Daoy (cell line): Measurements from ENCODE around the gene HPSE2. TPM values are rescaled to one million over a fixed set of nuclear protein-coding genes. Genes with fewer than 3 reads are reported as not detected.
A peak's percentile ranks its signal among the peaks of the same experiment; 100 is the strongest.

Experiments
- DNase-seq: peaks from one replicate; pipeline ENCODE4 v3.0.0-alpha.2; 2015; ENCODE audit warnings: low read depth
- total RNA-seq: library from RNA; depleted of rRNA; stranded (reverse); fragments of >200 nt; shearing (Covaris generic); gene quantifications from 2 replicates; pipeline ENCODE4 v1.2.3, GENCODE V29; 2014; rRNA removed

Gene HPSE2
- total RNA-seq, 1 experiment from 2014 or later, result 0.06 TPM

- no peak for DNase-seq
Measured at GRCh38 chr10:98415731-98416119, 819.9 kb downstream of the HPSE2 start.

GRCh38 chr10:98414932-98415730 lies 820.5 kb downstream of the HPSE2 start, which contains the start of gene PYROXD2:
PYROXD2 (minus strand) TSS chr10:98415182; CDS start chr10:98415135, 47 bp downstream.
- DNase-seq, result peak; percentile 91

GRCh38 chr10:98414578-98414931 lies 821.1 kb downstream of the HPSE2 start:
- no peak for DNase-seq

GRCh38 chr10:98411768-98412167 lies 823.9 kb downstream of the HPSE2 start:
- no peak for DNase-seq

GRCh38 chr10:98411166-98411565 lies 824.5 kb downstream of the HPSE2 start:
- no peak for DNase-seq

GRCh38 chr10:98410759-98411158 lies 824.9 kb downstream of the HPSE2 start:
- DNase-seq, result no peak

- DNase-seq, result no peak
Measured at GRCh38 chr10:98410135-98410743, 825.4 kb downstream of the HPSE2 start.

GRCh38 chr10:98408799-98409198 lies 826.9 kb downstream of the HPSE2 start:
- no peak for DNase-seq

- DNase-seq, result no peak
Measured at GRCh38 chr10:98407744-98408241, 827.9 kb downstream of the HPSE2 start.

Other genes starting within 250 kb of the HPSE2 start
- gene CNNM1, start 93.5 kb upstream of the HPSE2 start, total RNA-seq, result 3.0 and 4.5 TPM in 2 replicates
- gene GOT1, start 194.8 kb upstream of the HPSE2 start, total RNA-seq, result 37.7 and 38.8 TPM in 2 replicates